Gastroesophageal sphincter (tissue), 4 donors: ENCODE results near the gene PEX11A. TPM values are rescaled to one million over a fixed set of nuclear protein-coding genes. Genes with fewer than 3 reads are reported as not detected.
A peak's percentile ranks its signal among the peaks of the same experiment; 100 is the strongest.

Experiments
- ATAC-seq: fragments of 150-250 bp; one replicate; pipeline ENCODE4 v1.9.1; 2016; ENCODE audit warnings: mild to moderate bottlenecking, moderate library complexity
- H3K27ac ChIP-seq, 4 donors: fragments of 200-600 bp; sonication (generic) in 3 of 4; 1 replicate in 3 of 4; 2 replicates in 1 of 4; pipeline ENCODE4 v1.5.1; 2016 to 2019
- H3K27me3 ChIP-seq: fragments of 200-600 bp; sonication (generic); one replicate; pipeline ENCODE4 v1.5.1; 2019
- H3K36me3 ChIP-seq, 2 donors: fragments of 200-600 bp; sonication (generic); one replicate each; pipeline ENCODE4 v1.5.1; 2019; ENCODE audit warnings: control low read depth in 1 of 2
- H3K4me1 ChIP-seq, 3 donors: fragments of 200-600 bp; sonication (generic); 1 replicate in 2 of 3; 2 replicates in 1 of 3; pipeline ENCODE4 v1.5.1; 2016 to 2019; ENCODE audit warnings: control low read depth in 2 of 3
- H3K4me3 ChIP-seq, 2 donors: fragments of 200-600 bp; sonication (generic); one replicate each; pipeline ENCODE4 v1.5.1; 2019; ENCODE audit warnings: mild to moderate bottlenecking in 1 of 2, moderate library complexity in 1 of 2
- H3K9me3 ChIP-seq, 3 donors: fragments of 200-600 bp; sonication (generic); one replicate each; pipeline ENCODE4 v1.5.1; 2017 to 2019; ENCODE audit warnings: control low read depth in 2 of 3
- EP300 ChIP-seq: sonication (generic); formaldehyde crosslinking; IDR thresholded peaks from one replicate; pipeline ENCODE4 v1.6.1; 2017; ENCODE audit warnings: antibody characterized with exemption, mild to moderate bottlenecking
- POLR2A ChIP-seq, 2 donors: fragments of 450-650 bp; IDR thresholded peaks; one replicate each; pipeline ENCODE4 v1.6.1; 2017; ENCODE audit warnings: antibody characterized with exemption in 2 of 2, mild to moderate bottlenecking in 2 of 2, moderate library complexity in 1 of 2
- POLR2AphosphoS5 ChIP-seq: sonication (generic); formaldehyde crosslinking; IDR thresholded peaks from one replicate; pipeline ENCODE4 v1.6.1; 2017; ENCODE audit warnings: antibody characterized with exemption
- WGBS, 2 donors: methylation state at CpG; one replicate each; pipeline ENCODE4 v1.1.5; 2018; ENCODE audit warnings: low coverage in 1 of 2; 5-methylcytosine and 5-hydroxymethylcytosine counted together
- total RNA-seq, 4 donors: library from RNA; depleted of rRNA; stranded (reverse); fragments of >200 nt; gene quantifications; one replicate each; pipeline ENCODE4 v1.1.0, GENCODE V29; 2016
- TF ChIP-seq, protein P1 (sequence below), 4 experiments: fragments of 200-600 bp in 2 of 4; fragments of 450-650 bp in 2 of 4; sonication (generic) in 1 of 4; IDR thresholded peaks; one replicate each; pipeline ENCODE4 v1.5.1; 2017 to 2019; ENCODE audit warnings: antibody characterized with exemption in 4 of 4, mild to moderate bottlenecking in 2 of 4, moderate library complexity in 2 of 4

PEX11A gene
- total RNA-seq, 4 donors from 2014 or later: 11.6 to 17.6 (median 16.4) TPM

DNA sequence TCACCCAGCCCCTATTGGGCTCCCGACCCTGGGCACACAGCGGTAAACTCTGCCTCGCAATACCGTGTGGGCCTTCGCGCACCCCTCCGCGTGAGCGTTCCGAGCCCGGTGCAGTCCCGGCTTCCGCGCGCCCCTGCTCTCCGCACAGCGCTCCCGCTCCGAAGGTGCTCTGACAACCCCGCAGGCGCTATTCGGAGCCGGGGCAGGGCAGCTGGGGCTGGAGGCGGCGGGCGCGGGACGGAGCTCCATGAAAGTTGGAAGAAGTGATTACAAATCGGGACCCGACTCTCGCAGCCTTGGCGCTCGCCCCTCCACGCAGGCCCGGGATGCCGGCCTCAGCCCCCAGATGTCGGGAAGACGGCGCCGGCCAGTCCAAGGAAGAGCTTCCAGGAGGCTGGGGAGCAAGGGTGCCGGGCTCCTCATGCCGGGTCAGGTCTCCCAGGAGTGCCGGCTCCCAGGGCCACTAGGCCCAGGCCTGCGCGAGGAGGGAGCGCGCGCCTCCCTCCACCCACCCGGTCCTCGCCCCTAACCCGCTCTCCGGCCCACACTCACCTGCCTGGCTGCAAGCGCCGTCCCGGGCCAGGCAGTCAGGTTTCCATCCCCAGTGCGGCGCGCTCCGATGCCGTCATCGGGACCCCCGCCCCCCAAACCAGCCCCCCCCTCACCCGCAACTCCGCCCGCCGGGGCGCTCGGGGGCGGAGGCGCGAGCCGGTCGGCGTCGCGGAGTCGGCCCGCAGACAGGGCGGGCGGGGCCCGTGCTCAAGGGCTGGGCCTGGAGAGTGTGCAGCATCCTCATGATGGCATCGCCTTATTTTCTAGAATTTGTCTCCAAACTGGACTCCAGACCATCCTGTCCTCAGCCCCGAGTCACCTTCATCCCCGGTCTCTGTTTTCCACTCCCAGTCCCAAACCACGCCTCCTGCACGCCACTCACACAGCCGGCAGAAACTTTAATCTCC lies 35.4 kb downstream of the PEX11A start, which contains the start of gene KIF7:
Gene KIF7, minus strand, starts transcription at position 621 of the 959 bp plus-strand sequence. CDS start 2,537 bp downstream, outside the sequence.
- Histone ChIP-seq H3K36me3 (peaks cover 0 to 13% of the 10 kb centered on the region in 2 donors), H3K9me3 (no peaks in the 10 kb centered on the region), H3K27ac (peak within 1 kb of the TSS; percentile 14 to 88 (median 80)), H3K4me1 (peaks cover 0 to 33% (median 0%) of the 10 kb centered on the region in 3 donors), H3K4me3 (peak within 1 kb of the TSS; percentile 83), H3K27me3 (no peaks in the 10 kb centered on the region)
- 3 to 12% methylated on average over 6 to 19 of the region's 87 CpGs for WGBS, 2 donors
- peak; percentile 84 for ATAC-seq
- peak; percentile 33 for TF ChIP-seq POLR2AphosphoS5
- TF ChIP-seq, protein P1, sequence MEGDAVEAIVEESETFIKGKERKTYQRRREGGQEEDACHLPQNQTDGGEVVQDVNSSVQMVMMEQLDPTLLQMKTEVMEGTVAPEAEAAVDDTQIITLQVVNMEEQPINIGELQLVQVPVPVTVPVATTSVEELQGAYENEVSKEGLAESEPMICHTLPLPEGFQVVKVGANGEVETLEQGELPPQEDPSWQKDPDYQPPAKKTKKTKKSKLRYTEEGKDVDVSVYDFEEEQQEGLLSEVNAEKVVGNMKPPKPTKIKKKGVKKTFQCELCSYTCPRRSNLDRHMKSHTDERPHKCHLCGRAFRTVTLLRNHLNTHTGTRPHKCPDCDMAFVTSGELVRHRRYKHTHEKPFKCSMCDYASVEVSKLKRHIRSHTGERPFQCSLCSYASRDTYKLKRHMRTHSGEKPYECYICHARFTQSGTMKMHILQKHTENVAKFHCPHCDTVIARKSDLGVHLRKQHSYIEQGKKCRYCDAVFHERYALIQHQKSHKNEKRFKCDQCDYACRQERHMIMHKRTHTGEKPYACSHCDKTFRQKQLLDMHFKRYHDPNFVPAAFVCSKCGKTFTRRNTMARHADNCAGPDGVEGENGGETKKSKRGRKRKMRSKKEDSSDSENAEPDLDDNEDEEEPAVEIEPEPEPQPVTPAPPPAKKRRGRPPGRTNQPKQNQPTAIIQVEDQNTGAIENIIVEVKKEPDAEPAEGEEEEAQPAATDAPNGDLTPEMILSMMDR (IDR thresholded peaks at IDR 0.05): no peak

DNA sequence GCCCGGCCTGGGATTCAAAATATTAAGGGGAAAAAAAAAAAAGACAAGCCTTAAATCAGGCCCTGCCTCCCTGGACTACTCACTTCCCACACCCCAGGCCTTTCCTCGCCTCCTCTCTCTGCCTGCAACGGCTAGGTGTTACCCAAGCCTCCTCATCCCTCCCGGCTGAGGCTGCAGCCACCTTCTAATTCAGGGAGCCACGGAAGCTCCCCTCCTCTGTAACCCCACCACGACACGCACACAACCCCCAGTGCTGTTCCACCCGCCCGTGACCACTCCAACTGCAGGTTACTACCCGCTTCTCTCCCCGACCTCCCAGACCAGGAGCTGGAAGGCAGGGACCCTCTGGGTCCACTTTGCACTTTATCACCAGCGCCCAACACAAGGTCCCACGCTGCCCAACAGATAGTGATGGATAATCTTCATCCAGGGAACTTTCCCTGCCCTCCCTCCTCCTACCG lies 36.2 kb downstream of the PEX11A start:
- H3K27ac ChIP-seq: peak overlapping the region in 3 of 4 donors; percentile 79 to 88 (median 82)
- WGBS, 2 donors: 0 to 28% methylated on average over 1 to 7 of the region's 14 CpGs

DNA sequence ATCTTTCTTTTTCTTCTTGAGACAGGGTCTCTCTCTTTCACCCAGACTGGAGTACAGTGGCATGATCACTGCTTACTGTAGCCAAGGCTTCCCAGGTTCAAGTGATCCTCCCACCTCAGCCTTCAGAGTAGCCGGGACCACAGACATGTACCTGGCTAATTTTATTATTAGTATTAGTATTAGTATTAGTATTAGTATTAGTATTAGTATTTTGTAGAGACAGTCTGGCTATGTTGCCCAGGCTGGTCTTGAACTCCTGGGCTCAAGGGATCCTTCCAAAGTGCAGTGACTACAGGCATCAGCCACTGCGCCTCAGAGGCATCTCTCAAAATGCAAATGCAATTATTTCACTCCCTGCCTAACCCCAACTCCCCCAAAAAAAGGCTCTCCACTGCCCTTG lies 37.0 kb downstream of the PEX11A start:
- no peak overlapping the region for H3K4me3 ChIP-seq

More for the DNA sequence above, 36.2 kb downstream of the PEX11A start:
- H3K27me3 ChIP-seq: no peaks in the 10 kb centered on the region
- H3K9me3 ChIP-seq: no peaks in the 10 kb centered on the region
- TF ChIP-seq POLR2AphosphoS5: no peak
- TF ChIP-seq POLR2A (IDR thresholded peaks at IDR 0.05): no peak
- TF ChIP-seq, protein P1 (IDR thresholded peaks at IDR 0.05): no peak
- no peak for TF ChIP-seq EP300
- no peak for ATAC-seq
- H3K4me1 ChIP-seq: peaks cover 0 to 33% (median 0%) of the 10 kb centered on the region in 3 donors
- peak overlapping the region; percentile 83 for H3K4me3 ChIP-seq
- peaks cover 0 to 19% of the 10 kb centered on the region in 2 donors for H3K36me3 ChIP-seq

DNA sequence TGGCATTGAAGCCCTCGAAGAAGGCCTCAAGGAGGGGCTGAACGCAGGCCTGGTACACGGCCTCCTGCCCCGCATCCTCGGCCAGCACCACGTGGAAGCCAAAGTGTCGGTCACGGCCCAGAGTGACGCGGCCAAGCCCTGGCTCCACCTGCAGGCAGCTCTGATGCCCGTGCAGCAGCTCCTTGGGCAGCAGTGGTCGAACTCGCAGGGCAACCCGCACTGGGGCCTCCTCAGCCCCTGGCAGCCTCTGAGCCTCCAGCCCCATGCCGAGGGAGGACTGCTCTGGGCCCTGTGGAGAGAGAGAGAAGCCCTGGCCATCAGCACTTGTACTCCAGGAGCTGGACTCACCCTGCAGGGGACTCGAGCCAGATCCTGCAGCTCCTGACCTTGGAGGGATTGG lies 37.9 kb downstream of the PEX11A start:
- Histone ChIP-seq H3K27me3 (no peaks in the 10 kb centered on the region), H3K4me3 (no peak overlapping the region), H3K36me3 (peaks cover 0 to 28% of the 10 kb centered on the region in 2 donors), H3K27ac (no peak overlapping the region), H3K9me3 (no peaks in the 10 kb centered on the region), H3K4me1 (peaks cover 0 to 33% (median 0%) of the 10 kb centered on the region in 3 donors)
- TF ChIP-seq POLR2AphosphoS5 (no peak), EP300 (no peak)
- WGBS, 2 donors: no CpG with 5 or more reads among the region's 16 CpGs
- ATAC-seq: no peak

More for the DNA sequence above, 37.0 kb downstream of the PEX11A start:
- no peak for TF ChIP-seq POLR2A (IDR thresholded peaks at IDR 0.05)
- TF ChIP-seq EP300: no peak
- TF ChIP-seq, protein P1 (IDR thresholded peaks at IDR 0.05): no peak
- TF ChIP-seq POLR2AphosphoS5: no peak
- WGBS, 2 donors: 100% methylated on average over 1 to 2 of the region's 2 CpGs
- Histone ChIP-seq H3K27me3 (no peaks in the 10 kb centered on the region), H3K9me3 (no peaks in the 10 kb centered on the region), H3K36me3 (peaks cover 0 to 26% of the 10 kb centered on the region in 2 donors), H3K27ac (no peak overlapping the region), H3K4me1 (peaks cover 0 to 33% (median 0%) of the 10 kb centered on the region in 3 donors)
- ATAC-seq: no peak

DNA sequence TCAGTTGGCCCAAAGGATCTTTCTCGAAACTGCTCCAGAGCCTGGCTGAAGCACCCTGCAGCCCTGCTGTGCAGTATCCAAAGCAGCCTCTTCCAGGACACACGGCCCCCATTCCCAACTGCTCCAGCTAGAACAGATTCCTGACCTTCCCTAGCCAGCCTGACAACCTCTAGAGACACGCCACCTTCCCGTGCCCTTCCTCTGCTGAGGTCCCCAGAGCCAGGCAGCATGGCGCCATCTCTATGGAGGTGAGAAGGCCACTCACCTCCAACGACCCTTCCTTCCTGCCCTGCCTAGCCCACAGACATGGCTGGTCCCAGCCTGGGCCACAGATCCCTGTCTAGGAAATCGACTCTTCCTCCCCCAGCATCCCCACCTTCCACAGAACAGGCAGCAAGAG lies 38.4 kb downstream of the PEX11A start:
- H3K27me3 ChIP-seq: no peaks in the 10 kb centered on the region
- H3K36me3 ChIP-seq: peaks cover 0 to 28% of the 10 kb centered on the region in 2 donors
- H3K4me1 ChIP-seq: peaks cover 0 to 38% (median 0%) of the 10 kb centered on the region in 3 donors
- no peaks in the 10 kb centered on the region for H3K9me3 ChIP-seq
- H3K27ac ChIP-seq: no peak overlapping the region
- WGBS, 2 donors: no CpG with 5 or more reads among the region's 7 CpGs
- no peak for ATAC-seq
- TF ChIP-seq, protein P1 (IDR thresholded peaks at IDR 0.05): no peak
- no peak overlapping the region for H3K4me3 ChIP-seq
